Measurements from ENCODE around the gene XDH. TPM values are rescaled to one million over a fixed set of nuclear protein-coding genes. Genes with fewer than 3 reads are reported as not detected.

Gene XDH
- polyA plus RNA-seq, 1 of the 3 experiments (the other 2 are of a cell fraction) = 0.33 TPM

- ChIA-PET CTCF (interaction anchor here (1.4 kb wide), 1 partner anchor 15 kb away, joined by 5 read pairs; no protein-coding TSS in a partner anchor), POLR2A (no interaction called here)
- DNase-seq = no peak
- no peak for TF ChIP-seq POLR2AphosphoS5 (IDR thresholded peaks at IDR 0.05; ENCODE audit: low read depth, low read length)
- Histone ChIP-seq H3K9ac (no peak overlapping the region), H4K20me1 (ENCODE audit: insufficient read depth) (no peaks in the 10 kb centered on the region), H3K4me2 (no peak overlapping the region), H3K9me3 (no peaks in the 10 kb centered on the region), H3K4me1 (ENCODE audit: control insufficient read depth in 1 of 2, insufficient read depth in 2 of 2, low read depth in 1 of 2, low read length in 1 of 2) (no peaks in the 10 kb centered on the region), H3K27ac (ENCODE audit: low read depth in 2 of 2, low read length in 1 of 2) (no peak overlapping the region), H3K4me3 (ENCODE audit: low read depth in 2 of 2, low read length in 1 of 2) (no peak overlapping the region), H3K9me2 (no peaks in the 10 kb centered on the region), H3K36me3 (replicated peaks in 1 of 2; ENCODE audit: control insufficient read depth in 1 of 2, insufficient read depth in 2 of 2, low read length in 1 of 2) (no peaks in the 10 kb centered on the region), H3F3A (replicated peaks; ENCODE audit: insufficient read depth) (no peaks in the 10 kb centered on the region), H2AFZ (ENCODE audit: low read depth) (no peak overlapping the region), H3K79me2 (ENCODE audit: insufficient read depth) (no peaks in the 10 kb centered on the region), H3K27me3 (ENCODE audit: insufficient read depth) (no peaks in the 10 kb centered on the region)
- WGBS (ENCODE audit: low lambda C conversion rate) = 91% methylated on average over 3 of the region's 3 CpGs
Measured at GRCh38 chr2:31371691-31372090, 42.9 kb downstream of the XDH start.

- CTCF ChIA-PET = interaction anchor here (0.8 to 5.7 kb wide), 4 partner anchors 12 to 653 kb away, joined by 3 to 26 read pairs (median 4); no protein-coding TSS in a partner anchor
- no peaks in the 10 kb centered on the region for H3F3A ChIP-seq (replicated peaks; ENCODE audit: insufficient read depth)
Measured at GRCh38 chr2:31366733-31367132, 47.8 kb downstream of the XDH start.

More at GRCh38 chr2:31366733-31367132, 47.8 kb downstream of the XDH start:
- POLR2A ChIA-PET = no interaction called here
- Histone ChIP-seq H2AFZ (ENCODE audit: low read depth) (no peak overlapping the region), H3K4me1 (ENCODE audit: control insufficient read depth in 1 of 2, insufficient read depth in 2 of 2, low read depth in 1 of 2, low read length in 1 of 2) (no peaks in the 10 kb centered on the region), H3K9ac (no peak overlapping the region), H3K4me2 (no peak overlapping the region), H4K20me1 (ENCODE audit: insufficient read depth) (no peaks in the 10 kb centered on the region), H3K9me3 (no peaks in the 10 kb centered on the region), H3K79me2 (ENCODE audit: insufficient read depth) (no peaks in the 10 kb centered on the region), H3K27ac (ENCODE audit: low read depth in 2 of 2, low read length in 1 of 2) (no peak overlapping the region), H3K4me3 (ENCODE audit: low read depth in 2 of 2, low read length in 1 of 2) (no peak overlapping the region), H3K9me2 (no peaks in the 10 kb centered on the region), H3K27me3 (ENCODE audit: insufficient read depth) (no peaks in the 10 kb centered on the region), H3K36me3 (replicated peaks in 1 of 2; ENCODE audit: control insufficient read depth in 1 of 2, insufficient read depth in 2 of 2, low read length in 1 of 2) (no peaks in the 10 kb centered on the region)
- DNase-seq = no peak
- WGBS (ENCODE audit: low lambda C conversion rate) = 54% methylated on average over 4 of the region's 4 CpGs
- TF ChIP-seq EP300 (IDR thresholded peaks at IDR 0.05; ENCODE audit: borderline replicate concordance in 1 of 2, low read depth in 1 of 2, low read length in 1 of 2) (no peak), FOXJ3 (CRISPR knock-in tag; IDR thresholded peaks at IDR 0.05) (no peak), GATA2 (CRISPR knock-in tag; IDR thresholded peaks at IDR 0.05) (no peak), FOXM1 (IDR thresholded peaks at IDR 0.05; ENCODE audit: low read depth) (no peak), USF2 (IDR thresholded peaks at IDR 0.05; ENCODE audit: borderline replicate concordance, low read depth, low read length) (no peak), POLR2AphosphoS5 (IDR thresholded peaks at IDR 0.05; ENCODE audit: low read depth, low read length) (no peak), NFIC (IDR thresholded peaks at IDR 0.05; ENCODE audit: borderline replicate concordance) (no peak), GABPA (IDR thresholded peaks at IDR 0.05; ENCODE audit: low read depth) (no peak), CTCF (IDR thresholded peaks at IDR 0.05) (no peak), PBX3 (IDR thresholded peaks at IDR 0.05) (no peak), CHD2 (IDR thresholded peaks at IDR 0.05; ENCODE audit: low read length, partially characterized antibody) (no peak), RAD21 (IDR thresholded peaks at IDR 0.05; ENCODE audit: low read length) (no peak), REST (IDR thresholded peaks at IDR 0.05; ENCODE audit: low read depth, low read length) (no peak), USF1 (IDR thresholded peaks at IDR 0.05; ENCODE audit: borderline replicate concordance, low read depth) (no peak), ELF1 (IDR thresholded peaks at IDR 0.05) (no peak)

Measured in SK-N-SH (cell line).